Measurements from ENCODE around the gene PTPN21.

PTPN21 gene

GRCh38 chr14:88488081-88488480, 66.7 kb downstream of the PTPN21 start:
- no peak for DNase-seq (ENCODE audit: low read depth)
- no peak overlapping the region for H3K4me3 ChIP-seq (ENCODE audit: low read depth, low read length)
- no peak for TF ChIP-seq CTCF (conservative IDR thresholded peaks at IDR 0.05; ENCODE audit: low read depth, low read length)

GRCh38 chr14:88482524-88482923, 72.3 kb downstream of the PTPN21 start:
- TF ChIP-seq CTCF (conservative IDR thresholded peaks at IDR 0.05; ENCODE audit: low read depth, low read length) = no peak
- H3K4me3 ChIP-seq (ENCODE audit: low read depth, low read length) = no peak overlapping the region
- DNase-seq (ENCODE audit: low read depth) = no peak

- peak; percentile 55 for DNase-seq (ENCODE audit: low read depth)
- H3K4me3 ChIP-seq (ENCODE audit: low read depth, low read length) = no peak overlapping the region
- TF ChIP-seq CTCF (conservative IDR thresholded peaks at IDR 0.05; ENCODE audit: low read depth, low read length) = no peak
Observed at GRCh38 chr14:88481794-88482193, 73.0 kb downstream of the PTPN21 start.

GRCh38 chr14:88481059-88481458, 73.7 kb downstream of the PTPN21 start:
- no peak for DNase-seq (ENCODE audit: low read depth)
- TF ChIP-seq CTCF (conservative IDR thresholded peaks at IDR 0.05; ENCODE audit: low read depth, low read length) = no peak

GRCh38 chr14:88479574-88479987, 75.2 kb downstream of the PTPN21 start:
- no peak overlapping the region for H3K4me3 ChIP-seq (ENCODE audit: low read depth, low read length)
- no peak for TF ChIP-seq CTCF (conservative IDR thresholded peaks at IDR 0.05; ENCODE audit: low read depth, low read length)
- DNase-seq (ENCODE audit: low read depth) = no peak

More at GRCh38 chr14:88481059-88481458, 73.7 kb downstream of the PTPN21 start:
- H3K4me3 ChIP-seq (ENCODE audit: low read depth, low read length) = no peak overlapping the region

GRCh38 chr14:88478931-88479330, 75.9 kb downstream of the PTPN21 start:
- no peak for TF ChIP-seq CTCF (conservative IDR thresholded peaks at IDR 0.05; ENCODE audit: low read depth, low read length)
- DNase-seq (ENCODE audit: low read depth) = no peak
- no peak overlapping the region for H3K4me3 ChIP-seq (ENCODE audit: low read depth, low read length)

GRCh38 chr14:88477513-88478250, 77.1 kb downstream of the PTPN21 start:
- no peak overlapping the region for H3K4me3 ChIP-seq (ENCODE audit: low read depth, low read length)
- DNase-seq (ENCODE audit: low read depth) = no peak
- TF ChIP-seq CTCF (conservative IDR thresholded peaks at IDR 0.05; ENCODE audit: low read depth, low read length) = no peak
